Stomach (tissue), 4 donors: ENCODE data around the gene ZNF43.

Experiments used
- EP300 ChIP-seq: sonication (generic); formaldehyde crosslinking; IDR thresholded peaks from one replicate; pipeline ENCODE4 v1.6.1; 2017; ENCODE audit warnings: antibody characterized with exemption
- POLR2AphosphoS5 ChIP-seq, 3 donors: sonication (generic); formaldehyde crosslinking; IDR thresholded peaks; one replicate each; pipeline ENCODE4 v1.6.1; 2016; ENCODE audit warnings: antibody characterized with exemption in 3 of 3
- TF ChIP-seq, protein P1 (sequence below), 7 experiments: fragments of 450-650 bp in 4 of 7; fragments of 200-600 bp in 3 of 7; sonication (generic) in 3 of 7; IDR thresholded peaks; one replicate each; pipeline ENCODE4 v1.5.1; 2016 to 2019; ENCODE audit warnings: antibody characterized with exemption in 7 of 7, control low read depth in 2 of 7, mild to moderate bottlenecking in 1 of 7

- TF ChIP-seq, protein P1, sequence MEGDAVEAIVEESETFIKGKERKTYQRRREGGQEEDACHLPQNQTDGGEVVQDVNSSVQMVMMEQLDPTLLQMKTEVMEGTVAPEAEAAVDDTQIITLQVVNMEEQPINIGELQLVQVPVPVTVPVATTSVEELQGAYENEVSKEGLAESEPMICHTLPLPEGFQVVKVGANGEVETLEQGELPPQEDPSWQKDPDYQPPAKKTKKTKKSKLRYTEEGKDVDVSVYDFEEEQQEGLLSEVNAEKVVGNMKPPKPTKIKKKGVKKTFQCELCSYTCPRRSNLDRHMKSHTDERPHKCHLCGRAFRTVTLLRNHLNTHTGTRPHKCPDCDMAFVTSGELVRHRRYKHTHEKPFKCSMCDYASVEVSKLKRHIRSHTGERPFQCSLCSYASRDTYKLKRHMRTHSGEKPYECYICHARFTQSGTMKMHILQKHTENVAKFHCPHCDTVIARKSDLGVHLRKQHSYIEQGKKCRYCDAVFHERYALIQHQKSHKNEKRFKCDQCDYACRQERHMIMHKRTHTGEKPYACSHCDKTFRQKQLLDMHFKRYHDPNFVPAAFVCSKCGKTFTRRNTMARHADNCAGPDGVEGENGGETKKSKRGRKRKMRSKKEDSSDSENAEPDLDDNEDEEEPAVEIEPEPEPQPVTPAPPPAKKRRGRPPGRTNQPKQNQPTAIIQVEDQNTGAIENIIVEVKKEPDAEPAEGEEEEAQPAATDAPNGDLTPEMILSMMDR (IDR thresholded peaks at IDR 0.05), result no peak
- TF ChIP-seq POLR2AphosphoS5 (IDR thresholded peaks at IDR 0.05), result no peak
- no peak for TF ChIP-seq EP300
Observed at GRCh38 chr19:21786936-21787335, 49.0 kb downstream of the ZNF43 start.
